Endothelial cell of umbilical vein (primary cell): Measurements from ENCODE around the gene ANXA11. TPM values are rescaled to one million over a fixed set of nuclear protein-coding genes. Genes with fewer than 3 reads are reported as not detected.

Experiments
- BruUV-seq: library from RNA; stranded (reverse); fragments of 400-500 nt; replicated peaks from 2 replicates; lab custom pipeline; 2021; lab: Mats Ljungman, UMichigan
- CTCF ChIA-PET: fragments of 300-600, 350-600 bp; sonication (Branson Sonifier 250); formaldehyde crosslinking; loops from one replicate; lab custom pipeline; 2021; ENCODE audit warnings: antibody characterized with exemption, inconsistent platforms; lab: Charles Lee
- POLR2A ChIA-PET: fragments of 300-600, 350-600 bp; sonication (Branson Sonifier 250); formaldehyde crosslinking; loops from one replicate; lab custom pipeline; 2021; ENCODE audit warnings: antibody characterized with exemption, inconsistent platforms; lab: Charles Lee
- DNase-seq: peaks from one replicate; pipeline ENCODE4 v3.0.0-alpha.2; 2011; ENCODE audit warnings: low read depth, low spot score
- FAIRE-seq: peaks from 2 replicates; lab custom pipeline; 2011; peaks lifted over from hg19 to GRCh38; lab: Jason Lieb, UNC
- H2AFZ ChIP-seq: 2 replicates; pipeline ENCODE4 v1.6.0; 2012; ENCODE audit warnings: low read depth, low read length, control low read depth, inconsistent platforms
- H3K27ac ChIP-seq: 2 replicates; pipeline ENCODE4 v1.5.1; 2011; ENCODE audit warnings: low read depth, mild to moderate bottlenecking, control low read depth, low read length, moderate library complexity; ENCODE audit not compliant: insufficient read depth
- H3K27me3 ChIP-seq, 2 experiments: 2 replicates each; pipeline versions ENCODE4 v1.6.0 to v1.6.1; 2011; ENCODE audit warnings: low read length in 2 of 2, mixed read lengths in 1 of 2; ENCODE audit not compliant: control insufficient read depth in 2 of 2, insufficient read depth in 2 of 2
- H3K36me3 ChIP-seq, 2 experiments: 2 replicates in 1 of 2; 3 replicates in 1 of 2; pipeline ENCODE4 v1.5.1; 2011; ENCODE audit warnings: low read length in 2 of 2, mild to moderate bottlenecking in 1 of 2, moderate library complexity in 1 of 2; ENCODE audit not compliant: control insufficient read depth in 2 of 2, insufficient read depth in 2 of 2; ENCODE audit errors: extremely low read depth in 1 of 2
- H3K4me1 ChIP-seq: 3 replicates; pipeline ENCODE4 v1.5.1; 2011; ENCODE audit warnings: mild to moderate bottlenecking, low read length; ENCODE audit not compliant: control insufficient read depth, insufficient read depth; ENCODE audit errors: extremely low read depth
- H3K4me2 ChIP-seq: 2 replicates; pipeline ENCODE4 v1.6.1; 2011; ENCODE audit warnings: low read length, control low read depth, mixed read lengths; ENCODE audit not compliant: insufficient read depth
- H3K4me3 ChIP-seq, 3 experiments: fragments of 200-600 bp in 1 of 3; sonication (generic), shearing (Covaris generic) in 1 of 3; replicated peaks in 1 of 3; 2 replicates each; pipeline ENCODE4 v1.5.1; 2011 to 2016; ENCODE audit warnings: control low read depth in 3 of 3, low read length in 3 of 3, mild to moderate bottlenecking in 2 of 3, inconsistent platforms in 1 of 3, low read depth in 1 of 3, moderate library complexity in 1 of 3; ENCODE audit not compliant: insufficient read depth in 1 of 3
- H3K79me2 ChIP-seq: 2 replicates; pipeline ENCODE4 v1.6.0; 2012; ENCODE audit warnings: low read length, inconsistent platforms; ENCODE audit not compliant: control insufficient read depth, insufficient read depth
- H3K9ac ChIP-seq: replicated peaks from 2 replicates; pipeline ENCODE3; 2011; ENCODE audit warnings: low read length, control low read depth; ENCODE audit not compliant: insufficient read depth; ENCODE audit errors: extremely low read depth
- H3K9me1 ChIP-seq: replicated peaks from 3 replicates; pipeline ENCODE4 v1.6.0; 2011; ENCODE audit warnings: mild to moderate bottlenecking, low read length; ENCODE audit not compliant: control insufficient read depth, insufficient read depth; ENCODE audit errors: extremely low read depth
- H3K9me3 ChIP-seq: replicated peaks from 2 replicates; pipeline ENCODE4 v1.5.1; 2012; ENCODE audit warnings: low read length, inconsistent platforms; ENCODE audit not compliant: control insufficient read depth, insufficient read depth
- H4K20me1 ChIP-seq: replicated peaks from 2 replicates; pipeline ENCODE3; 2011; ENCODE audit warnings: mild to moderate bottlenecking, low read length; ENCODE audit not compliant: control insufficient read depth, insufficient read depth; ENCODE audit errors: extremely low read depth
- EZH2 ChIP-seq: IDR thresholded peaks from 2 replicates; pipeline ENCODE4 v1.6.1; 2012; ENCODE audit warnings: borderline replicate concordance, low read depth, mild to moderate bottlenecking, moderate library complexity, low read length, inconsistent platforms; ENCODE audit not compliant: severe bottlenecking
- FOS ChIP-seq: IDR thresholded peaks from 2 replicates; pipeline ENCODE4 v1.6.1; 2011; ENCODE audit warnings: mild to moderate bottlenecking, low read length, moderate library complexity, borderline replicate concordance; ENCODE audit not compliant: insufficient read depth
- GATA2 ChIP-seq: IDR thresholded peaks from 2 replicates; pipeline ENCODE4 v1.7.0; 2011; ENCODE audit warnings: low read depth, mild to moderate bottlenecking, moderate library complexity, mixed read lengths, low read length; ENCODE audit not compliant: insufficient read length, insufficient read depth
- JUN ChIP-seq: IDR thresholded peaks from 2 replicates; pipeline ENCODE4 v1.6.1; 2011; ENCODE audit warnings: borderline replicate concordance, low read depth; ENCODE audit not compliant: insufficient read length, insufficient read depth
- MAX ChIP-seq: IDR thresholded peaks from 2 replicates; pipeline ENCODE4 v1.6.1; 2011; ENCODE audit not compliant: insufficient read depth, insufficient read length
- MYC ChIP-seq: IDR thresholded peaks from one replicate; pipeline ENCODE4 v1.6.1; 2011; ENCODE audit warnings: mild to moderate bottlenecking, low read depth, low read length
- POLR2A ChIP-seq: IDR thresholded peaks from 2 replicates; pipeline ENCODE4 v1.6.1; 2012; ENCODE audit warnings: low read depth, mild to moderate bottlenecking, control low read depth, low read length
- POLR2AphosphoS5 ChIP-seq: IDR thresholded peaks from 2 replicates; pipeline ENCODE4 v1.6.1; 2012; ENCODE audit warnings: low read depth, mild to moderate bottlenecking, control low read depth, low read length, moderate library complexity; ENCODE audit not compliant: insufficient read depth
- dilution Hi-C: fragments of 300-500 bp; cut with MboI; formaldehyde crosslinking; loops from one replicate; pipeline ENCODE4 v1.15.0; 2019; ENCODE audit warnings: low sequenced_read_pairs; ENCODE audit not compliant: extremely low pct_ligation_motif_present
- intact Hi-C: fragments of 100-400 bp; cut with micrococcal nuclease; formaldehyde crosslinking; loops from one replicate; pipeline ENCODE4 v1.10.0; 2022
- polyA plus RNA-seq, 4 experiments: library from polyadenylated mRNA; depleted of rRNA in 3 of 4; stranded (reverse) in 3 of 4; unstranded in 1 of 4; fragments of >200 nt; gene quantifications; 2 replicates each; pipeline versions ENCODE4 v1.2.1 to v1.2.3, GENCODE V29; 2011 to 2012; ENCODE audit warnings: missing spikeins in 1 of 4
- total RNA-seq: library from RNA; stranded (reverse); gene quantifications from 2 replicates; pipeline ENCODE4 v1.2.3, GENCODE V29; 2021
- TF ChIP-seq, protein P1 (sequence below), 2 donors: IDR thresholded peaks; 1 replicate in 1 of 2; 2 replicates in 1 of 2; pipeline ENCODE4 v1.5.1; 2011; ENCODE audit warnings: low read length in 2 of 2, mild to moderate bottlenecking in 2 of 2, moderate library complexity in 2 of 2, control low read depth in 1 of 2, inconsistent platforms in 1 of 2, low read depth in 1 of 2; ENCODE audit not compliant: insufficient read depth in 1 of 2; ENCODE audit errors: extremely low read depth in 1 of 2

Gene ANXA11
- total and polyA plus RNA-seq, 2 donors (not counting 3 experiments of a cell fraction or from before 2014, with no cell fraction given), result 59.2 to 143 TPM

GRCh38 chr10:80174641-80175395 is 30.5 kb downstream of the ANXA11 start:
- FAIRE-seq (no peak), DNase-seq (no peak)
- H3K79me2 ChIP-seq, result peaks cover 22% of the 10 kb centered on the region
- H3K36me3 ChIP-seq, result peaks cover 0 to 1% of the 10 kb centered on the region in 2 experiments
- no peak overlapping the region for H3K4me3 ChIP-seq
- ChIA-PET CTCF (interaction anchor here (1.2 to 1.4 kb wide), 2 partner anchors 10 to 13 kb away, joined by 3 to 5 read pairs; no protein-coding TSS in a partner anchor), POLR2A (no interaction called here)
- no peaks in the 10 kb centered on the region for H3K9me3 ChIP-seq
- dilution Hi-C loops (no loop called here), intact Hi-C loops (no loop called here)
- TF ChIP-seq MAX, result no peak
- TF ChIP-seq FOS, result no peak
- no peak for TF ChIP-seq POLR2A
- TF ChIP-seq EZH2, result no peak
- TF ChIP-seq MYC, result no peak
- TF ChIP-seq JUN, result no peak
- TF ChIP-seq, protein P1, sequence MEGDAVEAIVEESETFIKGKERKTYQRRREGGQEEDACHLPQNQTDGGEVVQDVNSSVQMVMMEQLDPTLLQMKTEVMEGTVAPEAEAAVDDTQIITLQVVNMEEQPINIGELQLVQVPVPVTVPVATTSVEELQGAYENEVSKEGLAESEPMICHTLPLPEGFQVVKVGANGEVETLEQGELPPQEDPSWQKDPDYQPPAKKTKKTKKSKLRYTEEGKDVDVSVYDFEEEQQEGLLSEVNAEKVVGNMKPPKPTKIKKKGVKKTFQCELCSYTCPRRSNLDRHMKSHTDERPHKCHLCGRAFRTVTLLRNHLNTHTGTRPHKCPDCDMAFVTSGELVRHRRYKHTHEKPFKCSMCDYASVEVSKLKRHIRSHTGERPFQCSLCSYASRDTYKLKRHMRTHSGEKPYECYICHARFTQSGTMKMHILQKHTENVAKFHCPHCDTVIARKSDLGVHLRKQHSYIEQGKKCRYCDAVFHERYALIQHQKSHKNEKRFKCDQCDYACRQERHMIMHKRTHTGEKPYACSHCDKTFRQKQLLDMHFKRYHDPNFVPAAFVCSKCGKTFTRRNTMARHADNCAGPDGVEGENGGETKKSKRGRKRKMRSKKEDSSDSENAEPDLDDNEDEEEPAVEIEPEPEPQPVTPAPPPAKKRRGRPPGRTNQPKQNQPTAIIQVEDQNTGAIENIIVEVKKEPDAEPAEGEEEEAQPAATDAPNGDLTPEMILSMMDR (IDR thresholded peaks at IDR 0.05; ENCODE audit: extremely low read depth in 1 of 2, insufficient read depth in 1 of 2, low read depth in 1 of 2, low read length in 2 of 2), result no peak
- TF ChIP-seq POLR2AphosphoS5, result no peak
- no peak for TF ChIP-seq GATA2
- no peaks in the 10 kb centered on the region for H3K9me1 ChIP-seq
- no TSS peak for BruUV-seq
- peaks cover 2% of the 10 kb centered on the region for H4K20me1 ChIP-seq
- H2AFZ ChIP-seq, result no peak overlapping the region
- no peak overlapping the region for H3K4me2 ChIP-seq
- no peaks in the 10 kb centered on the region for H3K27me3 ChIP-seq
- no peak overlapping the region for H3K9ac ChIP-seq
- no peak overlapping the region for H3K27ac ChIP-seq
- H3K4me1 ChIP-seq, result no peaks in the 10 kb centered on the region
